ENCODE data around the gene PSTPIP1. TPM values are rescaled to one million over a fixed set of nuclear protein-coding genes. Genes with fewer than 3 reads are reported as not detected.

Gene PSTPIP1
- total and polyA plus RNA-seq, 10 of the 15 experiments (the other 5 are each of a cell fraction or from before 2014, with no cell fraction given): 0.50 to 29.3 (median 14.5) TPM

- TF ChIP-seq ETV6 (conservative IDR thresholded peaks at IDR 0.05 in 1 of 2, IDR thresholded peaks at IDR 0.05 in 1 of 2; ENCODE audit: borderline replicate concordance in 1 of 2, low read depth in 1 of 2) (no peak; a peak in 1 of 4 replicates), SUPT20H (IDR thresholded peaks at IDR 0.05; ENCODE audit: borderline replicate concordance, control insufficient read depth, low read depth, low read length) (no peak)
- TF ChIP-seq, protein P1, sequence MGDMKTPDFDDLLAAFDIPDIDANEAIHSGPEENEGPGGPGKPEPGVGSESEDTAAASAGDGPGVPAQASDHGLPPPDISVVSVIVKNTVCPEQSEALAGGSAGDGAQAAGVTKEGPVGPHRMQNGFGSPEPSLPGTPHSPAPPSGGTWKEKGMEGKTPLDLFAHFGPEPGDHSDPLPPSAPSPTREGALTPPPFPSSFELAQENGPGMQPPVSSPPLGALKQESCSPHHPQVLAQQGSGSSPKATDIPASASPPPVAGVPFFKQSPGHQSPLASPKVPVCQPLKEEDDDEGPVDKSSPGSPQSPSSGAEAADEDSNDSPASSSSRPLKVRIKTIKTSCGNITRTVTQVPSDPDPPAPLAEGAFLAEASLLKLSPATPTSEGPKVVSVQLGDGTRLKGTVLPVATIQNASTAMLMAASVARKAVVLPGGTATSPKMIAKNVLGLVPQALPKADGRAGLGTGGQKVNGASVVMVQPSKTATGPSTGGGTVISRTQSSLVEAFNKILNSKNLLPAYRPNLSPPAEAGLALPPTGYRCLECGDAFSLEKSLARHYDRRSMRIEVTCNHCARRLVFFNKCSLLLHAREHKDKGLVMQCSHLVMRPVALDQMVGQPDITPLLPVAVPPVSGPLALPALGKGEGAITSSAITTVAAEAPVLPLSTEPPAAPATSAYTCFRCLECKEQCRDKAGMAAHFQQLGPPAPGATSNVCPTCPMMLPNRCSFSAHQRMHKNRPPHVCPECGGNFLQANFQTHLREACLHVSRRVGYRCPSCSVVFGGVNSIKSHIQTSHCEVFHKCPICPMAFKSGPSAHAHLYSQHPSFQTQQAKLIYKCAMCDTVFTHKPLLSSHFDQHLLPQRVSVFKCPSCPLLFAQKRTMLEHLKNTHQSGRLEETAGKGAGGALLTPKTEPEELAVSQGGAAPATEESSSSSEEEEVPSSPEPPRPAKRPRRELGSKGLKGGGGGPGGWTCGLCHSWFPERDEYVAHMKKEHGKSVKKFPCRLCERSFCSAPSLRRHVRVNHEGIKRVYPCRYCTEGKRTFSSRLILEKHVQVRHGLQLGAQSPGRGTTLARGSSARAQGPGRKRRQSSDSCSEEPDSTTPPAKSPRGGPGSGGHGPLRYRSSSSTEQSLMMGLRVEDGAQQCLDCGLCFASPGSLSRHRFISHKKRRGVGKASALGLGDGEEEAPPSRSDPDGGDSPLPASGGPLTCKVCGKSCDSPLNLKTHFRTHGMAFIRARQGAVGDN (IDR thresholded peaks at IDR 0.05): peak; percentile 64
Measured at GRCh38 chr15:76994971-76995945, at the start of gene PSTPIP1 (continued).

DNA sequence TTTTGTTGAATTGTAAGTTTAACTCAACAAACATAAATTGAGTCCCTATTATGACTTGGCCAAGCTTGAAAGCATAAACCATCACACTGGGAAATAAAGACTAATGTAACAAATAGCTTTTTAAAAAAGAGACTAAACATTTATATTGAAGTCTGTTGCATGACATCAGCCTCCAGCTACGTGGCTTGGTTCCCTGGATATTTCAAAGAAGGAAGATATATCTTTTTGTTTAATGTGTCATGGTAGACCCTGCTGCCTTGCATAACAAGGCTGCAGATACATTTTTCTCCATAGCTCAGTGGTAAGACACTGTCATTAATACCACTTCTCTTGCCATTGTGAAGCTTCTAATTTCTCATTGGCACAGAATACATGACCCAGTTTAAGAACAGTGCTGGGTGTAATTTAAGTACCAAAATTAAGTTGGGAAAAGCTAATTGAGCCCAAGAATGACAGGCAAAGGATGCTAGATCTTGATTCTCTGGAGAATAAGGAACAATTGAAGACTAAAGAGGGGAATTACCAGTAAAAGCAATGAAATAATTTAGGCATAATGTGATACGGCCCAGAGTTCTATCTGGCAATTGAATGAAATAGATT is 49.3 kb upstream of the PSTPIP1 start:
- Histone ChIP-seq H3K79me2 (ENCODE audit: control insufficient read depth, insufficient read depth, low read length) (no peaks in the 10 kb centered on the region), H3K27ac (ENCODE audit: control insufficient read depth, insufficient read depth) (no peak overlapping the region), H3K4me1 (ENCODE audit: control insufficient read depth, insufficient read depth, low read length) (no peaks in the 10 kb centered on the region), H3K9me3 (replicated peaks; ENCODE audit: control insufficient read depth, insufficient read depth, low read length) (no peaks in the 10 kb centered on the region), H3K27me3 (replicated peaks in 1 of 2; ENCODE audit: control insufficient read depth in 2 of 2, insufficient read depth in 2 of 2, low read length in 1 of 2) (no peaks in the 10 kb centered on the region), H3K4me3 (no peak overlapping the region), H3K4me2 (ENCODE audit: control insufficient read depth, insufficient read depth) (no peak overlapping the region), H2AFZ (ENCODE audit: control insufficient read depth, low read depth, low read length) (no peak overlapping the region), H3K36me3 (ENCODE audit: control insufficient read depth in 2 of 2, insufficient read depth in 2 of 2, low read length in 1 of 2) (no peaks in the 10 kb centered on the region), H4K20me1 (ENCODE audit: control insufficient read depth, insufficient read depth) (no peaks in the 10 kb centered on the region), H3K9ac (ENCODE audit: control insufficient read depth, insufficient read depth, low read length) (no peak overlapping the region)
- WGBS (ENCODE audit: insufficient coverage, insufficient replicate concordance, low lambda C conversion rate, missing lambda C conversion rate): 96% methylated on average over 2 of the region's 2 CpGs
- intact Hi-C loops (cut with micrococcal nuclease; ENCODE audit: unreplicated experiment) (no loop called here), in situ Hi-C loops (cut with MboI) (no loop called here)
- FAIRE-seq (no peak), ATAC-seq (no peak), DNase-seq (ENCODE audit: low read depth, low spot score) (no peak)
- ChIA-PET CTCF (interaction anchor here (0.5 to 1.9 kb wide), 8 partner anchors 9 to 598 kb away, joined by 3 to 8 read pairs (median 3); no protein-coding TSS in a partner anchor), POLR2A (no interaction called here), SMC1A (ENCODE audit: uncharacterized antibody, unreplicated experiment) (interaction anchor here (0.9 to 1.3 kb wide), 4 partner anchors 9 to 42 kb away, joined by 3 read pairs; no protein-coding TSS in a partner anchor), RAD21 (ENCODE audit: unreplicated experiment) (interaction anchor here (1.1 to 1.5 kb wide), 2 partner anchors 11 to 31 kb away, joined by 3 read pairs; no protein-coding TSS in a partner anchor)
- BruUV-seq (replicated peaks): no TSS peak
- TF ChIP-seq ZNF217 (IDR thresholded peaks at IDR 0.05): no peak
- no peak for TF ChIP-seq POLR2AphosphoS5 (IDR thresholded peaks at IDR 0.05; ENCODE audit: low read length)
- no peak for TF ChIP-seq SPI1 (IDR thresholded peaks at IDR 0.05; ENCODE audit: borderline replicate concordance, insufficient read depth, low read depth, low read length)
- TF ChIP-seq HDGF (IDR thresholded peaks at IDR 0.05): no peak
- no peak for TF ChIP-seq ATF7 (IDR thresholded peaks at IDR 0.05; ENCODE audit: low read depth)
- TF ChIP-seq CREB1 (IDR thresholded peaks at IDR 0.05; ENCODE audit: low read depth): no peak
- no peak for TF ChIP-seq NFYB (IDR thresholded peaks at IDR 0.05; ENCODE audit: insufficient read depth, low read depth, low read length)
- no peak for TF ChIP-seq POLR2A (IDR thresholded peaks at IDR 0.05; ENCODE audit: low read depth, low read length)
- TF ChIP-seq CHD2 (IDR thresholded peaks at IDR 0.05; ENCODE audit: borderline replicate concordance, low read depth, low read length): no peak
- TF ChIP-seq HCFC1 (IDR thresholded peaks at IDR 0.05; ENCODE audit: low read length): no peak
- TF ChIP-seq, protein P2, sequence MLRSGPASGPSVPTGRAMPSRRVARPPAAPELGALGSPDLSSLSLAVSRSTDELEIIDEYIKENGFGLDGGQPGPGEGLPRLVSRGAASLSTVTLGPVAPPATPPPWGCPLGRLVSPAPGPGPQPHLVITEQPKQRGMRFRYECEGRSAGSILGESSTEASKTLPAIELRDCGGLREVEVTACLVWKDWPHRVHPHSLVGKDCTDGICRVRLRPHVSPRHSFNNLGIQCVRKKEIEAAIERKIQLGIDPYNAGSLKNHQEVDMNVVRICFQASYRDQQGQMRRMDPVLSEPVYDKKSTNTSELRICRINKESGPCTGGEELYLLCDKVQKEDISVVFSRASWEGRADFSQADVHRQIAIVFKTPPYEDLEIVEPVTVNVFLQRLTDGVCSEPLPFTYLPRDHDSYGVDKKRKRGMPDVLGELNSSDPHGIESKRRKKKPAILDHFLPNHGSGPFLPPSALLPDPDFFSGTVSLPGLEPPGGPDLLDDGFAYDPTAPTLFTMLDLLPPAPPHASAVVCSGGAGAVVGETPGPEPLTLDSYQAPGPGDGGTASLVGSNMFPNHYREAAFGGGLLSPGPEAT (IDR thresholded peaks at IDR 0.05; ENCODE audit: low read depth): no peak
- TF ChIP-seq NR2F1 (conservative IDR thresholded peaks at IDR 0.05): no peak
- no peak for TF ChIP-seq KDM1A (IDR thresholded peaks at IDR 0.05; ENCODE audit: borderline replicate concordance)
